ENCODE results near the gene NHSL1.

The NHSL1 gene

DNA sequence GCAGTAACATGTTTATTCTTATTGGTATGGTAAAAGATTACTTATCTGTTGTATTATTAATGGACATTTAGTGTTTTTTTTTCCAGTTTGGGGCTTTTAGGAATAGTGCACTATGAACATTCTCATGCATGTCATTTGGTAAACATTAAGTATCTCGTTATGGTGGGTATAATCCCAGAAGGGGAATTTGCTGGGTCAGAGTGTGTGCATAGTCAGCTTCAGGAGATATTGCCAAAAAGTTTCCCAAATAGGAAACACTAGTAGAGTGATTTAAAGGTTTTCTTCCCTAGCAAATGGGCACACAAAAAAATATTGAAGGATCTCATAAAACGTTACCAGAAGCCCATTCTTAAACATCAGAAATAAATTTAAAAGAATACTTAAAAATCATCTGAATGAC is 25.2 kb upstream of the NHSL1 start:
- peaks cover 27% of the 10 kb centered on the region for H3K4me1 ChIP-seq (ENCODE audit: control insufficient read depth, insufficient read depth, low read length)
- no peaks in the 10 kb centered on the region for H3K9me3 ChIP-seq (ENCODE audit: control insufficient read depth, insufficient read depth, low read depth, low read length)
- H3K4me3 ChIP-seq (ENCODE audit: low read depth, low read length): no peak overlapping the region
- POLR2A ChIA-PET: interaction anchor here (0.6 kb wide), 1 partner anchor 50 kb away, joined by 4 read pairs; no protein-coding TSS in a partner anchor
- no peak for TF ChIP-seq REPIN1 (tag by site-specific recombination; IDR thresholded peaks at IDR 0.05; ENCODE audit: low read depth)
- no peak for TF ChIP-seq ZNF121 (tag by site-specific recombination; IDR thresholded peaks at IDR 0.05)
- TF ChIP-seq, protein P1, sequence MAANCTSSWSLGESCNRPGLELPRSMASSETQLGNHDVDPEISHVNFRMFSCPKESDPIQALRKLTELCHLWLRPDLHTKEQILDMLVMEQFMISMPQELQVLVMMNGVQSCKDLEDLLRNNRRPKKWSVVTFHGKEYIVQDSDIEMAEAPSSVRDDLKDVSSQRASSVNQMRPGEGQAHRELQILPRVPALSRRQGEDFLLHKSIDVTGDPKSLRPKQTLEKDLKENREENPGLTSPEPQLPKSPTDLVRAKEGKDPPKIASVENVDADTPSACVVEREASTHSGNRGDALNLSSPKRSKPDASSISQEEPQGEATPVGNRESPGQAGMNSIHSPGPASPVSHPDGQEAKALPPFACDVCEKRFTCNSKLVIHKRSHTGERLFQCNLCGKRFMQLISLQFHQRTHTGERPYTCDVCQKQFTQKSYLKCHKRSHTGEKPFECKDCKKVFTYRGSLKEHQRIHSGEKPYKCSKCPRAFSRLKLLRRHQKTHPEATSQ (tag by site-specific recombination; IDR thresholded peaks at IDR 0.05): no peak
- no peak for TF ChIP-seq ZSCAN23 (tag by site-specific recombination; IDR thresholded peaks at IDR 0.05)
- TF ChIP-seq ZNF404 (tag by site-specific recombination; IDR thresholded peaks at IDR 0.05): no peak
- no peak for TF ChIP-seq ZNF266 (tag by site-specific recombination; IDR thresholded peaks at IDR 0.05; ENCODE audit: low read depth)
- TF ChIP-seq SALL2 (tag by site-specific recombination; IDR thresholded peaks at IDR 0.05; ENCODE audit: borderline replicate concordance): no peak
- no peak for TF ChIP-seq ZNF391 (tag by site-specific recombination; IDR thresholded peaks at IDR 0.05; ENCODE audit: borderline replicate concordance, low read depth)
- TF ChIP-seq, protein P2, sequence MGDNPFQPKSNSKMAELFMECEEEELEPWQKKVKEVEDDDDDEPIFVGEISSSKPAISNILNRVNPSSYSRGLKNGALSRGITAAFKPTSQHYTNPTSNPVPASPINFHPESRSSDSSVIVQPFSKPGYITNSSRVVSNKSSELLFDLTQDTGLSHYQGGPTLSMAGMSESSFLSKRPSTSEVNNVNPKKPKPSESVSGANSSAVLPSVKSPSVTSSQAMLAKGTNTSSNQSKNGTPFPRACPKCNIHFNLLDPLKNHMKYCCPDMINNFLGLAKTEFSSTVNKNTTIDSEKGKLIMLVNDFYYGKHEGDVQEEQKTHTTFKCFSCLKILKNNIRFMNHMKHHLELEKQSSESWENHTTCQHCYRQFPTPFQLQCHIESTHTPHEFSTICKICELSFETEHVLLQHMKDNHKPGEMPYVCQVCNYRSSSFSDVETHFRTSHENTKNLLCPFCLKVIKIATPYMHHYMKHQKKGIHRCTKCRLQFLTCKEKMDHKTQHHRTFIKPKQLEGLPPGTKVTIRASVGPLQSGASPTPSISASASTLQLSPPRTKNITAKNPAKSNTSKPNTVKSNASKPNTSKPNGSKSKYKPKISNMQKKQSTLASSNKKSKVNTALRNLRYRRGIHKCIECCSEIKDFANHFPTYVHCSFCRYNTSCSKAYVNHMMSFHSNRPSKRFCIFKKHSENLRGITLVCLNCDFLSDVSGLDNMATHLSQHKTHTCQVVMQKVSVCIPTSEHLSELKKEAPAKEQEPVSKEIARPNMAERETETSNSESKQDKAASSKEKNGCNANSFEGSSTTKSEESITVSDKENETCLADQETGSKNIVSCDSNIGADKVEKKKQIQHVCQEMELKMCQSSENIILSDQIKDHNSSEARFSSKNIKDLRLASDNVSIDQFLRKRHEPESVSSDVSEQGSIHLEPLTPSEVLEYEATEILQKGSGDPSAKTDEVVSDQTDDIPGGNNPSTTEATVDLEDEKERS (tag by site-specific recombination; IDR thresholded peaks at IDR 0.05): no peak
- no peak for TF ChIP-seq HOXD13 (CRISPR knock-in tag; IDR thresholded peaks at IDR 0.05; ENCODE audit: borderline replicate concordance)
- TF ChIP-seq HOXA7 (CRISPR knock-in tag; IDR thresholded peaks at IDR 0.05; ENCODE audit: borderline replicate concordance): no peak
- TF ChIP-seq, protein P3, sequence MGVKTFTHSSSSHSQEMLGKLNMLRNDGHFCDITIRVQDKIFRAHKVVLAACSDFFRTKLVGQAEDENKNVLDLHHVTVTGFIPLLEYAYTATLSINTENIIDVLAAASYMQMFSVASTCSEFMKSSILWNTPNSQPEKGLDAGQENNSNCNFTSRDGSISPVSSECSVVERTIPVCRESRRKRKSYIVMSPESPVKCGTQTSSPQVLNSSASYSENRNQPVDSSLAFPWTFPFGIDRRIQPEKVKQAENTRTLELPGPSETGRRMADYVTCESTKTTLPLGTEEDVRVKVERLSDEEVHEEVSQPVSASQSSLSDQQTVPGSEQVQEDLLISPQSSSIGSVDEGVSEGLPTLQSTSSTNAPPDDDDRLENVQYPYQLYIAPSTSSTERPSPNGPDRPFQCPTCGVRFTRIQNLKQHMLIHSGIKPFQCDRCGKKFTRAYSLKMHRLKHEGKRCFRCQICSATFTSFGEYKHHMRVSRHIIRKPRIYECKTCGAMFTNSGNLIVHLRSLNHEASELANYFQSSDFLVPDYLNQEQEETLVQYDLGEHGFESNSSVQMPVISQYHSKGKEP (tag by site-specific recombination; IDR thresholded peaks at IDR 0.05): no peak
- no peak for TF ChIP-seq ZNF366 (tag by site-specific recombination; conservative IDR thresholded peaks at IDR 0.05)
- CTCF ChIA-PET: interaction anchor here (0.7 to 2.5 kb wide), 5 partner anchors 13 to 97 kb away, joined by 3 to 6 read pairs (median 4); no protein-coding TSS in a partner anchor
- H3K36me3 ChIP-seq (ENCODE audit: control insufficient read depth in 2 of 2, insufficient read depth in 1 of 2, low read length in 2 of 2): no peaks in the 10 kb centered on the region
- no peak overlapping the region for H3K27ac ChIP-seq (ENCODE audit: extremely low read depth, low read depth, low read length)

DNA sequence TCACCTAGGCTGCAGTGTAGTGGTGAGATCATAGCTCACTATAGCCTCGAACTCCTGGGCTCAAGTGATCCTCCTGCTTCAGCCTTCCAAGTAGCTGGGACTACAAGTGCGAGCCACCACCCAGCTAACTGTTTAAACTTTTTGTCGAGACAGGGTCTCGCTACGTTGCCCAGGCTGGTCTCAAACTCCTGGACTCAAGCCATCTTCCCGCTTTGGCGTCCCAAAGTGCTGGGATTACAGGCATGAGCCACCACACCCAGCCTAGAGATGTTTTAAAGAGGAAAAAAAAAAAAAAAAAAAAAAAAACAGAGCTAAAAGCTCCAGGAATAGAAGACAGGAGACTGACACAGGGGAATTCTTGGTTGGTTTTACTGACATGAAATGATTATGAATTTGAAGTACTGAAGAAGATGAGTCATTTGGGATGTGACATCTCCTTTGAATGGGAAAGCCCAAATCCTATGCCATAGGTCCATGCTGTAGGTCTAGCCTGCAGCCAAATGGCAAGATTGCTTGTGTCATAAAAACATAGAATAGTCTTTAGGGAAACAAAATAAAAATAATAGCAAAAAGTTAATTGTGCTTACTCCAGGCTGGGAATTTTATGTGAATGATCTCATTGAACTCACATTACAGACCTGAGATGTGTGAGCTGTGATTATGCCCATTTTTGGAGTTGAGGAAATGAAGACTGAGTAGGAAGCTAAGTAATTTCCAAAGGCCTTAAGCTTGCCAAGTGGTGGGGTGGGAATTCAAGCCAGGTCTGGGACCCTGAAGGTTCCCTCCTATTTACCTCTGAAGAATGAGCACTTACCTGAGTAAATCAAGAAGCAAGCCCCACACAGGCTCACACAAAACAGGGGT is 24.3 kb upstream of the NHSL1 start:
- Histone ChIP-seq H3K4me1 (ENCODE audit: control insufficient read depth, insufficient read depth, low read length) (peaks cover 25% of the 10 kb centered on the region), H3K4me3 (ENCODE audit: low read depth, low read length) (no peak overlapping the region), H3K27ac (ENCODE audit: extremely low read depth, low read depth, low read length) (no peak overlapping the region), H3K36me3 (ENCODE audit: control insufficient read depth in 2 of 2, insufficient read depth in 1 of 2, low read length in 2 of 2) (no peaks in the 10 kb centered on the region), H3K9me3 (ENCODE audit: control insufficient read depth, insufficient read depth, low read depth, low read length) (no peaks in the 10 kb centered on the region)
- CTCF ChIA-PET: interaction anchor here (1.0 to 2.5 kb wide), 3 partner anchors 15 to 96 kb away, joined by 3 to 6 read pairs (median 6); no protein-coding TSS in a partner anchor
- POLR2A ChIA-PET: interaction anchor here (0.6 to 1.9 kb wide), 3 partner anchors 120 to 381 kb away, joined by 4 read pairs; partner anchors contain the start of gene HEBP2
- TF ChIP-seq ZNF16 (tag by site-specific recombination; IDR thresholded peaks at IDR 0.05; ENCODE audit: low read depth): no peak
- TF ChIP-seq, protein P4, sequence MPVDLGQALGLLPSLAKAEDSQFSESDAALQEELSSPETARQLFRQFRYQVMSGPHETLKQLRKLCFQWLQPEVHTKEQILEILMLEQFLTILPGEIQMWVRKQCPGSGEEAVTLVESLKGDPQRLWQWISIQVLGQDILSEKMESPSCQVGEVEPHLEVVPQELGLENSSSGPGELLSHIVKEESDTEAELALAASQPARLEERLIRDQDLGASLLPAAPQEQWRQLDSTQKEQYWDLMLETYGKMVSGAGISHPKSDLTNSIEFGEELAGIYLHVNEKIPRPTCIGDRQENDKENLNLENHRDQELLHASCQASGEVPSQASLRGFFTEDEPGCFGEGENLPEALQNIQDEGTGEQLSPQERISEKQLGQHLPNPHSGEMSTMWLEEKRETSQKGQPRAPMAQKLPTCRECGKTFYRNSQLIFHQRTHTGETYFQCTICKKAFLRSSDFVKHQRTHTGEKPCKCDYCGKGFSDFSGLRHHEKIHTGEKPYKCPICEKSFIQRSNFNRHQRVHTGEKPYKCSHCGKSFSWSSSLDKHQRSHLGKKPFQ (tag by site-specific recombination; IDR thresholded peaks at IDR 0.05): no peak
- no peak for TF ChIP-seq ZNF391 (tag by site-specific recombination; IDR thresholded peaks at IDR 0.05; ENCODE audit: borderline replicate concordance, low read depth)
- no peak for TF ChIP-seq ZNF596 (tag by site-specific recombination; IDR thresholded peaks at IDR 0.05)
- no peak for TF ChIP-seq ZFP41 (tag by site-specific recombination; IDR thresholded peaks at IDR 0.05; ENCODE audit: borderline replicate concordance)
- TF ChIP-seq, protein P5, sequence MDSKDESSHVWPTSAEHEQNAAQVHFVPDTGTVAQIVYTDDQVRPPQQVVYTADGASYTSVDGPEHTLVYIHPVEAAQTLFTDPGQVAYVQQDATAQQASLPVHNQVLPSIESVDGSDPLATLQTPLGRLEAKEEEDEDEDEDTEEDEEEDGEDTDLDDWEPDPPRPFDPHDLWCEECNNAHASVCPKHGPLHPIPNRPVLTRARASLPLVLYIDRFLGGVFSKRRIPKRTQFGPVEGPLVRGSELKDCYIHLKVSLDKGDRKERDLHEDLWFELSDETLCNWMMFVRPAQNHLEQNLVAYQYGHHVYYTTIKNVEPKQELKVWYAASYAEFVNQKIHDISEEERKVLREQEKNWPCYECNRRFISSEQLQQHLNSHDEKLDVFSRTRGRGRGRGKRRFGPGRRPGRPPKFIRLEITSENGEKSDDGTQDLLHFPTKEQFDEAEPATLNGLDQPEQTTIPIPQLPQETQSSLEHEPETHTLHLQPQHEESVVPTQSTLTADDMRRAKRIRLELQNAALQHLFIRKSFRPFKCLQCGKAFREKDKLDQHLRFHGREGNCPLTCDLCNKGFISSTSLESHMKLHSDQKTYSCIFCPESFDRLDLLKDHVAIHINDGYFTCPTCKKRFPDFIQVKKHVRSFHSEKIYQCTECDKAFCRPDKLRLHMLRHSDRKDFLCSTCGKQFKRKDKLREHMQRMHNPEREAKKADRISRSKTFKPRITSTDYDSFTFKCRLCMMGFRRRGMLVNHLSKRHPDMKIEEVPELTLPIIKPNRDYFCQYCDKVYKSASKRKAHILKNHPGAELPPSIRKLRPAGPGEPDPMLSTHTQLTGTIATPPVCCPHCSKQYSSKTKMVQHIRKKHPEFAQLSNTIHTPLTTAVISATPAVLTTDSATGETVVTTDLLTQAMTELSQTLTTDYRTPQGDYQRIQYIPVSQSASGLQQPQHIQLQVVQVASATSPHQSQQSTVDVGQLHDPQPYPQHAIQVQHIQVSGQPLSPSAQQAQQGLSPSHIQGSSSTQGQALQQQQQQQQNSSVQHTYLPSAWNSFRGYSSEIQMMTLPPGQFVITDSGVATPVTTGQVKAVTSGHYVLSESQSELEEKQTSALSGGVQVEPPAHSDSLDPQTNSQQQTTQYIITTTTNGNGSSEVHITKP (tag by site-specific recombination; IDR thresholded peaks at IDR 0.05): peak; percentile 36; the same call in 1 of the 2 replicates
- no peak for TF ChIP-seq ZNF341 (tag by site-specific recombination; IDR thresholded peaks at IDR 0.05; ENCODE audit: low read depth)
- TF ChIP-seq ZNF10 (tag by site-specific recombination; IDR thresholded peaks at IDR 0.05): no peak
